SK-N-SH (cell line): ENCODE results near the gene C3orf20.

Source experiments
- CTCF ChIP-seq: fragments of 200-600 bp; sonication (generic); IDR thresholded peaks from 2 replicates; pipeline ENCODE4 v1.6.1; 2017; ENCODE audit warnings: antibody characterized with exemption, mild to moderate bottlenecking, moderate library complexity
- FOSL2 ChIP-seq: IDR thresholded peaks from 2 replicates; pipeline ENCODE4 v1.4.0; 2012; ENCODE audit warnings: low read depth, mild to moderate bottlenecking, moderate library complexity, borderline replicate concordance
- FOXJ3 ChIP-seq: sonication (generic); formaldehyde crosslinking; IDR thresholded peaks from 2 replicates; pipeline ENCODE4 v1.5.1; 2020; ENCODE audit warnings: mild to moderate bottlenecking, missing genetic modification reagents
- MXI1 ChIP-seq: IDR thresholded peaks from 2 replicates; pipeline ENCODE4 v1.6.1; 2012; ENCODE audit warnings: mild to moderate bottlenecking, low read depth, low read length, improper control_type of control experiment
- YY1 ChIP-seq: IDR thresholded peaks from 2 replicates; pipeline ENCODE4 v1.4.0; 2012; ENCODE audit warnings: low read depth, mild to moderate bottlenecking

GRCh38 chr3:14803981-14804834, 129.3 kb downstream of the C3orf20 start:
- TF ChIP-seq CTCF (no peak), FOXJ3 (CRISPR knock-in tag) (no peak), FOSL2 (no peak), YY1 (no peak), MXI1 (no peak)
